Astrocyte (in vitro differentiated cells and primary cell): Measurements from ENCODE around the gene TEX2. TPM values are rescaled to one million over a fixed set of nuclear protein-coding genes. Genes with fewer than 3 reads are reported as not detected.

Experiments used
- DNase-seq: peaks from one replicate; pipeline ENCODE4 v3.0.0-alpha.2; 2010; ENCODE audit warnings: low read depth
- FAIRE-seq: peaks from 2 replicates; lab custom pipeline; 2011; peaks lifted over from hg19 to GRCh38; lab: Jason Lieb, UNC
- H2AFZ ChIP-seq: 2 replicates; pipeline ENCODE4 v1.6.0; 2012; ENCODE audit warnings: low read depth, low read length, inconsistent platforms
- H3K27ac ChIP-seq: 2 replicates; pipeline ENCODE4 v1.5.1; 2011; ENCODE audit warnings: low read depth, low read length, inconsistent platforms
- H3K27me3 ChIP-seq: 2 replicates; pipeline ENCODE4 v1.6.0; 2011; ENCODE audit warnings: low read length, inconsistent platforms; ENCODE audit not compliant: insufficient read depth
- H3K36me3 ChIP-seq: 2 replicates; pipeline ENCODE4 v1.5.1; 2011; ENCODE audit warnings: low read length, inconsistent platforms; ENCODE audit not compliant: insufficient read depth
- H3K4me1 ChIP-seq: 2 replicates; pipeline ENCODE4 v1.5.1; 2011; ENCODE audit warnings: low read length, inconsistent platforms; ENCODE audit not compliant: insufficient read depth
- H3K4me2 ChIP-seq: 2 replicates; pipeline ENCODE4 v1.6.0; 2012; ENCODE audit warnings: low read length, inconsistent platforms
- H3K4me3 ChIP-seq: 2 replicates; pipeline ENCODE4 v1.5.1; 2011; ENCODE audit warnings: low read depth, mild to moderate bottlenecking, low read length, inconsistent platforms; ENCODE audit not compliant: insufficient read depth
- H3K79me2 ChIP-seq: 2 replicates; pipeline ENCODE4 v1.6.0; 2012; ENCODE audit warnings: mild to moderate bottlenecking, low read length, inconsistent platforms; ENCODE audit not compliant: insufficient read depth
- H3K9ac ChIP-seq: 2 replicates; pipeline ENCODE4 v1.6.0; 2012; ENCODE audit warnings: mild to moderate bottlenecking, low read length, inconsistent platforms
- H3K9me3 ChIP-seq: 2 replicates; pipeline ENCODE4 v1.5.1; 2012; ENCODE audit warnings: low read depth, mild to moderate bottlenecking, low read length, inconsistent platforms; ENCODE audit not compliant: insufficient read depth
- H4K20me1 ChIP-seq: 2 replicates; pipeline ENCODE4 v1.6.0; 2012; ENCODE audit warnings: low read length, inconsistent platforms; ENCODE audit not compliant: insufficient read depth
- H3K27ac Mint-ChIP-seq: one replicate; pipeline ENCODE4 v1.8.0; 2021; ENCODE audit warnings: mild to moderate bottlenecking, mixed read lengths; ENCODE audit not compliant: unreplicated experiment
- H3K27me3 Mint-ChIP-seq: one replicate; pipeline ENCODE4 v1.8.0; 2021; ENCODE audit warnings: low read depth, mixed read lengths; ENCODE audit not compliant: unreplicated experiment
- H3K36me3 Mint-ChIP-seq: one replicate; pipeline ENCODE4 v1.8.0; 2021; ENCODE audit warnings: low read depth, mixed read lengths; ENCODE audit not compliant: unreplicated experiment
- H3K4me1 Mint-ChIP-seq: one replicate; pipeline ENCODE4 v1.8.0; 2021; ENCODE audit warnings: low read depth, mixed read lengths; ENCODE audit not compliant: unreplicated experiment
- H3K4me3 Mint-ChIP-seq: one replicate; pipeline ENCODE4 v1.8.0; 2021; ENCODE audit warnings: mild to moderate bottlenecking, moderate library complexity, mixed read lengths; ENCODE audit not compliant: unreplicated experiment
- H3K9me3 Mint-ChIP-seq: one replicate; pipeline ENCODE4 v1.8.0; 2021; ENCODE audit warnings: mild to moderate bottlenecking, mixed read lengths; ENCODE audit not compliant: unreplicated experiment
- CTCF ChIP-seq: IDR thresholded peaks from 2 replicates; pipeline ENCODE4 v1.5.1; 2011; ENCODE audit warnings: low read depth, mild to moderate bottlenecking, inconsistent platforms, low read length, moderate library complexity; ENCODE audit not compliant: insufficient read depth
- EZH2 ChIP-seq: IDR thresholded peaks from 2 replicates; pipeline ENCODE4 v1.6.1; 2012; ENCODE audit warnings: mild to moderate bottlenecking, low read length, inconsistent platforms; ENCODE audit not compliant: insufficient read depth
- total RNA-seq: library from RNA; stranded (reverse); gene quantifications from 2 replicates; pipeline ENCODE4 v1.2.1, GENCODE V29; 2021

TEX2 gene
- total RNA-seq, 1 donor from 2014 or later = 56.1 TPM

DNA sequence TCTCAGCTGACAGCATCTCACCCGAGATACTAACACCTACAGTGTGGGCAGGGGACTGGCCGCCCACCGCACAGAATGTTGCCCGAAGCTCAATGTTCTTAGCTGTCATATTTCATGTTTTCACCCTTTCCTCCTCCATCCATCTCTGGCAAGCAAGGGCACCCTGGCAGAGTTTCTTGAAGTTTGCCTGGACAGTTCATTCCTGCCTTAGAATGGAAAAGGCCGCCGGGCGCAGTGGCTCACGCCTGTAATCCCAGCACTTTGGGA lies 37.6 kb upstream of the TEX2 start:
- Mint-ChIP-seq H3K36me3 (no peaks in the 10 kb centered on the region), H3K4me1 (peaks cover 5% of the 10 kb centered on the region), H3K9me3 (no peaks in the 10 kb centered on the region), H3K27ac (no peak overlapping the region), H3K4me3 (no peak overlapping the region), H3K27me3 (peaks cover 13% of the 10 kb centered on the region)
- TF ChIP-seq CTCF = no peak
- TF ChIP-seq EZH2 = no peak
- Histone ChIP-seq H3K4me2 (no peak overlapping the region), H3K9ac (no peak overlapping the region), H3K4me1 (no peaks in the 10 kb centered on the region), H2AFZ (no peak overlapping the region), H3K36me3 (no peaks in the 10 kb centered on the region), H3K79me2 (no peaks in the 10 kb centered on the region), H3K9me3 (no peaks in the 10 kb centered on the region), H3K4me3 (no peak overlapping the region), H4K20me1 (no peaks in the 10 kb centered on the region), H3K27ac (no peak overlapping the region), H3K27me3 (peaks cover 15% of the 10 kb centered on the region)
- no peak for FAIRE-seq
- DNase-seq = no peak

DNA sequence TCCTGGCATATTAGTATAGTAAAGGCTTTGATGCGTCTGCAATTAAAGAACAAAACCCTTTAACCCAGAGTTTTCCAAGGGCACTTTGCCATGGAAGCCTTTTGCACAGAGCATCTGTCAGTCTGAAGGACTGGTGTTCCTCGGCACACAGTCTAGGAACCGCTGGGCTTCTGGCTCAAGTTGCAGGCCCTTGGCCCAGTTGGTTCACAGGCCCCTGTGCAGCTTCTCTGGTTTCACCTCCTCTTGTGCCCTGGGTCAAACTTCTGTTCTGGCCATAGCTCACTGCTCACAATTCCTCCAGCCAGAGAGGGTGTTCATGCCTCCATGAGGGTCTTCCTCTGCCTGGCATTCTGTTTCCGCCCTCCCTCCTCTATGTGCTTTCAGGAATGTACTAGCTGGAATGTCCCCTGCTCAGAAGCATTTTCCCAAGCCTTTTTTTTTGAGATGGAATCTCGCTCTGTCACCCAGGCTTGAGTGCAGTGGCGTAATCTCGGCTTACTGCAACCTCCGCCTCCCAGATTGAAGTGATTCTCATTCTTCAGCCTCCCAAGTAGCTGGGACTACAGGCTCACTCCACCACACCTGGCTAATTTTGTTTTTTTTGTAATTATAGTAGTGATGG lies 34.5 kb upstream of the TEX2 start:
- no peaks in the 10 kb centered on the region for H3K79me2 ChIP-seq
- H3K4me2 ChIP-seq = no peak overlapping the region
- H3K27me3 ChIP-seq = peaks cover 15% of the 10 kb centered on the region
- H3K9ac ChIP-seq = no peak overlapping the region
- H4K20me1 ChIP-seq = no peaks in the 10 kb centered on the region
- H3K27me3 Mint-ChIP-seq = peaks cover 10% of the 10 kb centered on the region
- peaks cover 5% of the 10 kb centered on the region for H3K4me1 Mint-ChIP-seq
- H2AFZ ChIP-seq = no peak overlapping the region
- H3K9me3 ChIP-seq = no peaks in the 10 kb centered on the region
- H3K36me3 ChIP-seq = no peaks in the 10 kb centered on the region
- DNase-seq = no peak
- no peaks in the 10 kb centered on the region for H3K4me1 ChIP-seq
- no peak overlapping the region for H3K4me3 ChIP-seq
- H3K27ac Mint-ChIP-seq = no peak overlapping the region
- no peak for FAIRE-seq
- H3K36me3 Mint-ChIP-seq = no peaks in the 10 kb centered on the region
- H3K4me3 Mint-ChIP-seq = no peak overlapping the region
- no peak for TF ChIP-seq CTCF
- TF ChIP-seq EZH2 = no peak
- H3K9me3 Mint-ChIP-seq = peaks cover 4% of the 10 kb centered on the region
- H3K27ac ChIP-seq = no peak overlapping the region

GRCh38 chr17:64296246-64296645 lies 33.2 kb upstream of the TEX2 start:
- H3K9me3 Mint-ChIP-seq = peaks cover 5% of the 10 kb centered on the region
- H3K4me1 Mint-ChIP-seq = peaks cover 2% of the 10 kb centered on the region
- H3K4me2 ChIP-seq = no peak overlapping the region
- H3K4me1 ChIP-seq = no peaks in the 10 kb centered on the region
- DNase-seq = no peak
- no peak overlapping the region for H3K27ac ChIP-seq
- no peaks in the 10 kb centered on the region for H3K79me2 ChIP-seq
- no peak overlapping the region for H3K9ac ChIP-seq
- H3K36me3 ChIP-seq = no peaks in the 10 kb centered on the region
- H3K27me3 Mint-ChIP-seq = peaks cover 9% of the 10 kb centered on the region
- peaks cover 13% of the 10 kb centered on the region for H3K27me3 ChIP-seq
- H4K20me1 ChIP-seq = no peaks in the 10 kb centered on the region
- H3K27ac Mint-ChIP-seq = no peak overlapping the region
- H3K36me3 Mint-ChIP-seq = no peaks in the 10 kb centered on the region
- H3K4me3 ChIP-seq = no peak overlapping the region
- no peak for FAIRE-seq
- no peak for TF ChIP-seq EZH2
- H2AFZ ChIP-seq = no peak overlapping the region
- no peak overlapping the region for H3K4me3 Mint-ChIP-seq
- peaks cover 5% of the 10 kb centered on the region for H3K9me3 ChIP-seq
